GM21723 (cell line): ENCODE measurements around the gene PPP5C.
"Not testable (repeated sequence)": the region's sequence is repeated elsewhere in the genome, so short reads cannot be mapped to it uniquely, and the experiment has no call there.

ENCODE experiments used
- ATAC-seq: cut with Tn5 transposase; IDR thresholded peaks from one replicate; pipeline ENCODE4 v1.9.1; 2021; ENCODE audit warnings: mild to moderate bottlenecking, moderate library complexity; ENCODE audit not compliant: unreplicated experiment

PPP5C gene

DNA sequence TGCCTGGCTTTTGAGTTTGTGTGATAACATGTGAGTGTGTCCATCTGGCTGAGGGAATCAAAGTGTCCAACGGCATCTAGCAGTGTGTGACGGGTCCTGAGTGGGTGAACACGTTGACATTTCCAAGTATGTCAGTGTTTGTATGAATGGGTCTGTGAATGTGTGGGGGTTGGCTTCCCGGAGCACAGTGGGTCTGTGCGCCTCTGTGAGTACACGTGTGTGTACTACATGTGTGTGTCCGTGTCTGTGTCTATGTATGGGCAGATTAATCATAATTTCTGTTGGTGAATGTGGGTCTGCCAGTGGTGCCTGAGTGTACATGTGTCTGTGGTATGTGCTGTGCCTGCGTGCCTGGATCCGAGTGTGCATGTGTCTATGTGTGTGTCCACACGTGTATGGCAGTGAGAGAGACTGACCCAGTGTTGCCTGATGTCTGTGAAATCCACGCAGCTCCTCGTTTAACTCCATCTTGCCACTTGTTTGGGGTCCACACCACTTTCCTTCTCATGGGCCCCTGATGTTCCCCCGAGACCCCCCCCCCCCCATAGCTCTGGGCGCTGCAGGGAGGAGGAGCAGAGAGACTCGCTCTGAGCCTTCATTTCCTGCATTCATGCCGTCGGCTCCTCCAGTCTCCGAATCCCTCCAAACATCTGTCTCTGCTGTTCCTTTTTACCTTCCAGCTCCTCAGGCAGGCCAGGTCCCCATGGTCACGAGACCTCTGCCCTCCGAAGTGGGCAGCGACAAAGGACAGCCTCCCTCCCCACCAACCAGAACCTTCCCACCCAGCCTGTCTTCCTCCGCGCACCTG lies 61.2 kb downstream of the PPP5C start:
- ATAC-seq, result no peak

GRCh38 chr19:46408664-46409039 lies 61.8 kb downstream of the PPP5C start:
- ATAC-seq, result no peak

DNA sequence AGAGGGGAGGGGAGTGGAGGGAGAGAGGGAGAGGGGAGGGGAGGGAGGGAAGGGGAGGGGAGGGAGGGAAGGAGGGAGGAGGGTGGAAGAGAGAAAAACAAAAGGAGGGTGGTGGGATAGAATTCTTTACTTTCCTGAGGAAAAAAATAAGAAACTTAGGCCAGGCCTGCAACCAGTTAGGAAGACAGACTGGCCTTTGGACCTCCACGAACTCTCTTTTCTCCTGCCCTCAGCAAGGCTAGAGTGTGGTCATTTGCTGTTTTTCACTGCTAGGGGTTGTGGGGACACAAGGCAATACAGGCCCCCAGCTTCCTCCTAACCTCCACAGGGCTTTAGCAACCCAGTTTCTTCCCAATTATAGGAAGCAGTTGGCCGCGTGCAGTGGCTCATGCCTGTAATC lies 62.3 kb downstream of the PPP5C start:
- no peak for ATAC-seq

DNA sequence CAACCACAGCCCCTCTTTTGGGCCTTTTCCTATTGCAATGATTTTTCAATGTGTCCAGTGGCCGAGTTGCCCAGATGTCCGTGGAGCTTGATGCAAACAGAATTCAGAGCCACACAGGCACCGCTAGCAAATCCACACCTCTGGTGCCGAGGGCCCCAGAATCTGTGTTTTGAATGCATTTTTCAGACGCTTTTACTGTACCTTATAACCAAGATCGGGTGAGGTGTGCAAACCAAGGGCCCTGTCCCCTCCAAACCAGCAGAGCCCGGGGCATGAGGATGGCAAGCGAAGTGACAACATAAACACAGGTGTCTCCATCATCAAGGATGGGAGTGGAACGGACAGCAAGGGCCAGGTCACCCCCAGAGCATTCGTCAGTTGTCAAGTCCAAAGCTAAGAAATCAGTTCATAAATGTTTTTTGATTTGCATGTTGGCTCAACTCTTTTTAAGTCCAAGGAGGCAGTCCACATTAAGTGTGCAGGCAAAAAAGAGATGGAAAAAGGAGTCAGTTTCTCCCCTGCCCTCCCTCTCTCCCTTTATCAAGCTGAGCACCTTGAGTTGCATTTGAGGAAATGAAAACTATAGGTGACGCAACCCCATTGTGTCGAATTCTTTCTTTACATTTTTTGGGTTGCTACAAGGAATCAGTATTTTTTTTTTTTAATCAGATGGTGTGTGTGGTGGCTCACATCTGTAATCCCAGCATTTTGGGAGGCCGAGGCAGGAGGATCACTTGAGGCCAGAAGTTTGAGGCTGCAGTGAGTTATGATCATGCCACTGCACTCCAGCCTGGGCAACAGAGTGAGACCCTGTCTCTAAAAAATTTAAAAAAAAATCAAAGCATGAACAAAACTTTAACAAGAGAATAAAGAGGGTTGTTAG lies 63.6 kb downstream of the PPP5C start:
- ATAC-seq, result no peak

- ATAC-seq, result no peak
Observed at GRCh38 chr19:46411088-46411924, 64.4 kb downstream of the PPP5C start.

- ATAC-seq, result no peak
Observed at GRCh38 chr19:46411925-46412649, 65.2 kb downstream of the PPP5C start.

GRCh38 chr19:46412650-46413261 lies 65.9 kb downstream of the PPP5C start:
- ATAC-seq, result no peak

DNA sequence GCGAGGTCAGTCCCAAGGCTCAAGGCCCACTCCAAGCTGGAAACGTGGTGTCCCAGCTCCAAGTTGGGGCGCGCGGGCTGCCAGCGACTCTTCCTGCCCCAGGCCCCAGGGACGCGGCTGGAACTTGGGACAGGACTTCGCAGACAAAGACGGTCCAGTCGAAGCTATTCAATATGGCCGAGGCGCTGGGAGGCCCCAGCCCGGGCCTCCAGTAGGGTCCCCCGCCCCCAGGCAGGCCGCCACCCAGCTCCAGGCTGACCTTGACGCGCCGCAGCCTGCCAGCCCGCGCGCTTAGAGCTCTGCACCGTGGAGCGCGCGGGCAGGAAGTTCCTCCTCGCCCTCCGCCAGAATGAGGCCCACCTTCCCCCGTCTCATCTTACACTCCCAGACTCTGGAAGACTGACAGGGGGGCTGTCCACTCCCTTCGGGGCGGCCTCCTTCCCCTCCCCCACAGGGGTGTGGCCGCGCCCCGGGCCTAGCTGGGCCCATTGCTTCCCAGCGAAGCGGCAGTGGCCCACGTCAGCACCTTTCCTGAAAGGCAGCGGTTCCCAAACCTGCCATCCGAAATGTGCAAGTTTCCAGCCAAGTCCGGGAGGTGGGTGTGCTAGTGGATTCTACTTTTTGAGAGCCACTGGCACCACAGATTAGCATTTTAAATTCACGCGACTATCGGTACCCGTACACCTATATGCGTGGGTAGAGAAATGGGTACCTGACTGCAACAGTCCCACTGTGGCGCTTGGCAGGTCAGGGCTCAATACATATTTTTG lies 66.6 kb downstream of the PPP5C start, which contains the start of gene CCDC8:
CCDC8 (minus strand) TSS at position 303 of the 770 bp plus-strand sequence. CDS start 754 bp downstream, outside the sequence.
- ATAC-seq, result no peak

DNA sequence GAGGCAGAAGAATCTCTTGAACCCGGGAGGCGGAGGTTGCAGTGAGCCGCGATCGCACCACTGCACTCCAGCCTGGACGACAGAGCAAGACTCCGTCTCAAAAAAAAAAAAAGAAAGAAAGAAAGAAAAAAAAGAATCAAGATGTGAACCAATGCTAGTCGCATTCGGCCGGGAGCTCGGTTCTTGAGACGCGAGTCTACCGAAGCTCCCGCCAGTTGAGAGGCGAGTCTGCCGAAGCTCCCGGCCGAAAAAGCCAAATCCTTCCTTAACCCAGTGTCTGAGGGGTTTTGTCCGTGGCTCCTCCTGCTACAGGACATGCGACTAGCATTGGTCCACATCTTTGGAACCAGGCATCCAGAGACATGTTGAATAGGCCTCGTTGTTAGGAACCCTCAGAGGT lies 68.0 kb downstream of the PPP5C start:
- not testable (repeated sequence) for ATAC-seq

DNA sequence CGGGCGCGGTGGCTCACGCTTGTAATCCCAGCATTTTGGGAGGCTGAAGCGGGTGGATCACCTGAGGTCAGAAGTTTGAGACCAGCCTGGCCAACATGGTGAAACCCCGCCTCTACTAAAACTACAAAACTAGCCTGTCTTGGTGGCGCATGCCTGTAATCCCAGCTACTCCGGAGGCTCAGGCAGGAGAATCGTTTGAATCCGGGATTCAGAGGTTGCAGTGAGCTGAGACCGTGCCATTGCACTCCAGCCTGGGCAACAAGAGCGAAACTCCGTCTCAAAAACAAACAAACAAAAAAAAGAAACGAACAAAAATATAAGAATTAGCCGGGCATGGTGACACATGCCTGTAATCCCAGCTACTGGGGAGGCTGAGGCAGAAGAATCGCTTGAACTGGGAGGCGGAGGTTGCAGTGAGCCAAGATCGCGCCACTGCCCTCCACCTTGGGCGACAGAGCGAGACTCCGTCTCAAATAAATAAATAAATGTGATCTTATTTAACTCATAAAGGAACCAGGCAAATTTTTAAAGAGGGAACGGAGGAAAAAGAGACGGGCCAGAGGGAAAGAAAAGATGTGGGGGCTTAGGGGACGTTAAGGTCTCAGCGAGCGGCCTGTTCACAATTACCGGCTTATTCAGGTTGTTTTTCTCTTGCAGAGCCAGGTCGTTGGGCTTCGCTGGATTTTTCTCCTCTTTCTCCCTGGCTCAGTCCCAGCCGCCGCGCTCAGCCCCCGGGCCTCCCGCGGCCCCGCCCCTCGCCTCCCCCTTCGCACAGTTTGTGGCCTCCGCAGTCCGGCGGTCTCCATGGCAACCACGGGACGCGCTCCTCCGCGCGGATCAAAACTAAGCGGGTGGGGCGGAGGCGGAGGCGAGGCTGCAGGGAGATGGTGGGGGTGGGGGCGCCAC lies 69.2 kb downstream of the PPP5C start:
- not testable (repeated sequence) for ATAC-seq

GRCh38 chr19:46420056-46420455 lies 73.2 kb downstream of the PPP5C start:
- ATAC-seq, result no peak

DNA sequence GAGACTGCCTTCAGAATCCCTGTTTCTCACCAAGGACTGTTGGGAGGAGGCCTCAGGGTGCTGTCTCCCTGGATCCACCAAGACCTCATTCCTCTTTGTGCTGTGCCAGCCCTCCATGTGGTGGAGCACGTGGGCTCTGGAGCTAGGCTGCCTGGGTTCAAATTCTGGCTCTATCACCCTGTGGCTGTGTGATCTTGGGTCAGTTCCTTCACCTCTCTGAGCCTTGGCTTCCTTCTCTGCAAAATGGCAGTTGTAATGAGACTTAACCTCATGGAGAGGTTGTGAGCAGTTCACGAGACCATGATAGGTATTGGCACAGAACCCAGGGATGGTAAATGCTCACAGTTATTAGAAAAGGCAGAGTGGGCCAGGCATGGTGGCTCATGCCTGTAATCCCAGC lies 75.5 kb downstream of the PPP5C start:
- ATAC-seq, result no peak

GRCh38 chr19:46423188-46423587 lies 76.3 kb downstream of the PPP5C start:
- no peak for ATAC-seq

DNA sequence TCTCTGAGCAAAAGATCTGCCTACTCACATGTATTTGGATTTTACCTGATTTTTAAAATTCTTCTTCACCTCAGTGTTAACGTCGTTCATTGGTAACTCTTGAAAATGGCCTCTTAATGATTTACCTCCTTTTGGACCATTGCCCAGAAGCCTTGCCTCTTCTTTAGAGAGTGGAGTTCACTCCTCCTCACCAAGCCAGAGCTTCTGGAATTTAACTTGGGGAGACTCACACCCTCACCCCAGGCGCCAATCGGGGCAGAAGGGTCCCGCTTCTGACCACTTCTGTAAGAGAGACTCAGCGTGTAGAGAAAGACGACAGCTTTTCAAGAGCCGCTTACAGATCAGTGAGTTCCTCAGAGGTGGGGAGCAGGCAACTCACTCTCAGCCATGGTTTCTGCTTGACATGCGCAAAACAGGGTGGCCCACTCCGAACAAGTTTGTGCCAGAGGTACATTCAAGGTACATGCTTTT lies 79.2 kb downstream of the PPP5C start:
- no peak for ATAC-seq

- ATAC-seq, result no peak
Observed at GRCh38 chr19:46426506-46427162, 79.7 kb downstream of the PPP5C start.

GRCh38 chr19:46427518-46428045 lies 80.7 kb downstream of the PPP5C start:
- ATAC-seq, result no peak
